Activated CD8-positive, alpha-beta memory T cell treated with anti-CD3 and anti-CD28 coated beads for 48 hours (primary cell): ENCODE measurements around the gene ORC1.

Experiments used
- DNase-seq, 3 experiments: peaks; one replicate each; pipeline ENCODE4 v3.0.0-alpha.2; 2020; ENCODE audit warnings: low read depth in 2 of 3, low spot score in 2 of 3

ORC1 gene

GRCh38 chr1:52345252-52345651 is 59.0 kb downstream of the ORC1 start:
- DNase-seq: no peak

- no peak for DNase-seq
Measured at GRCh38 chr1:52343979-52344378, 60.2 kb downstream of the ORC1 start.

GRCh38 chr1:52341655-52342260 is 62.5 kb downstream of the ORC1 start:
- no peak for DNase-seq

DNA sequence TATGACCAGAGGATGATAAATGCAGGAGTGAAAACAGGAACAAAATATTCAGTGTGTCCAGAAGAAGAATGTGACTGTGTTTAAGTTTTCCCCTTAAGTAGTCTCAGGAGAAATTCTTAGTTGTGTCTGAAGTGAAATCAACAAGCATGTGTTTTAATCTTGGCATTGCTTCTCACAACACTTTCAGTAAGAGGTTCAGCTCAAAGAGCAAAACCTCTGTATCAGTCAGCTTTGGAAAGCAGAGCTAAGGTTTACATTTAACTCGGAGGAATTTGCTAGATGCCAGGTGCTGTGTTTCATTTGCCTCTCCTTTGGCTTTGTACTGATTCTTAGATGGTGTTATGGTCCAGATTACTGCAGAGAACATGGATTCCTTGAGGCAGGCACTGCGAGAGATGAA is 66.8 kb downstream of the ORC1 start:
- no peak for DNase-seq

- no peak for DNase-seq
Measured at GRCh38 chr1:52334906-52335528, 69.2 kb downstream of the ORC1 start.

- no peak for DNase-seq
Measured at GRCh38 chr1:52332411-52332810, 71.8 kb downstream of the ORC1 start.

- DNase-seq: no peak
Measured at GRCh38 chr1:52328615-52329014, 75.6 kb downstream of the ORC1 start.

- DNase-seq: no peak
Measured at GRCh38 chr1:52325786-52326185, 78.4 kb downstream of the ORC1 start.

- DNase-seq: no peak
Measured at GRCh38 chr1:52323731-52324130, 80.5 kb downstream of the ORC1 start.
